CD4-positive, alpha-beta T cell treated with Interleukin-10 for 1 hour (primary cell): ENCODE results near the gene ZNF766.
"Not testable (repeated sequence)": the region's sequence is repeated elsewhere in the genome, so short reads cannot be mapped to it uniquely, and the experiment has no call there.

ENCODE experiments used
- DNase-seq: peaks from one replicate; pipeline ENCODE4 v3.0.0-alpha.2; 2020

Gene ZNF766

GRCh38 chr19:52277471-52277870 lies 8.1 kb downstream of the ZNF766 start:
- no peak for DNase-seq

GRCh38 chr19:52286256-52286655 lies 16.9 kb downstream of the ZNF766 start:
- no peak for DNase-seq

- no peak for DNase-seq
These were observed 22.4 kb downstream of the ZNF766 start for GRCh38 chr19:52291781-52292180.

- not testable (repeated sequence) for DNase-seq
These were observed 23.6 kb downstream of the ZNF766 start for GRCh38 chr19:52292946-52293345.

GRCh38 chr19:52296400-52296772 lies 27.0 kb downstream of the ZNF766 start:
- DNase-seq, result no peak

- peak; percentile 85 for DNase-seq
These were observed 27.6 kb downstream of the ZNF766 start, which contains the start of gene ZNF480 for GRCh38 chr19:52296773-52297600. ZNF480 (plus strand) TSS chr19:52297169; CDS start chr19:52300413, 3,244 bp downstream.

GRCh38 chr19:52297601-52298364 lies 28.4 kb downstream of the ZNF766 start:
- no peak for DNase-seq

- peak; percentile 6 for DNase-seq
These were observed 37.9 kb downstream of the ZNF766 start for GRCh38 chr19:52307275-52307674.

GRCh38 chr19:52322429-52322828 lies 53.0 kb downstream of the ZNF766 start:
- DNase-seq, result no peak

- no peak for DNase-seq
These were observed 62.4 kb downstream of the ZNF766 start for GRCh38 chr19:52331757-52332156.

- DNase-seq, result no peak
These were observed 66.4 kb downstream of the ZNF766 start for GRCh38 chr19:52335768-52336116.

GRCh38 chr19:52336117-52336790 lies 66.9 kb downstream of the ZNF766 start, which contains the start of gene ZNF610:
ZNF610 (plus strand) TSS chr19:52336243; CDS start chr19:52349173, 12,930 bp downstream.
- peak; percentile 87 for DNase-seq

GRCh38 chr19:52336791-52337381 lies 67.5 kb downstream of the ZNF766 start:
- no peak for DNase-seq

- DNase-seq, result not testable (repeated sequence)
These were observed 69.6 kb downstream of the ZNF766 start for GRCh38 chr19:52339022-52339421.

GRCh38 chr19:52343548-52343947 lies 74.2 kb downstream of the ZNF766 start:
- peak; percentile 68 for DNase-seq

GRCh38 chr19:52345162-52345561 lies 75.8 kb downstream of the ZNF766 start:
- no peak for DNase-seq
